RWPE1 (cell line): ENCODE data around the gene IKBKE.

Experiments
- CTCF ChIA-PET: fragments of 350-600 bp; sonication (Branson Sonifier 250); formaldehyde crosslinking; extraction: SDS; loops from one replicate; lab custom pipeline; 2021; lab: Yijun Ruan, JAX
- POLR2A ChIA-PET: fragments of 400-600 bp; formaldehyde crosslinking; extraction: SDS; loops from one replicate; lab custom pipeline; 2020; ENCODE audit warnings: antibody characterized with exemption; ENCODE audit not compliant: low non-redundant PET; lab: Yijun Ruan, JAX
- DNase-seq: peaks from one replicate; pipeline ENCODE4 v3.0.0; 2012; ENCODE audit warnings: low spot score
- H3K27ac ChIP-seq: fragments of 450-650 bp; 2 replicates; pipeline ENCODE4 v1.5.1; 2017
- TF ChIP-seq, protein P1 (sequence below): fragments of 450-650 bp; conservative IDR thresholded peaks from 2 replicates; pipeline ENCODE4 v1.5.1; 2017; ENCODE audit warnings: low read depth, mild to moderate bottlenecking

Gene IKBKE

GRCh38 chr1:206537141-206537540 is 66.9 kb downstream of the IKBKE start:
- H3K27ac ChIP-seq = no peak overlapping the region
- DNase-seq = no peak
- POLR2A ChIA-PET = interaction anchor here (0.7 kb wide), 1 partner anchor 39 kb away, joined by 5 read pairs; no protein-coding TSS in a partner anchor
- TF ChIP-seq, protein P1, sequence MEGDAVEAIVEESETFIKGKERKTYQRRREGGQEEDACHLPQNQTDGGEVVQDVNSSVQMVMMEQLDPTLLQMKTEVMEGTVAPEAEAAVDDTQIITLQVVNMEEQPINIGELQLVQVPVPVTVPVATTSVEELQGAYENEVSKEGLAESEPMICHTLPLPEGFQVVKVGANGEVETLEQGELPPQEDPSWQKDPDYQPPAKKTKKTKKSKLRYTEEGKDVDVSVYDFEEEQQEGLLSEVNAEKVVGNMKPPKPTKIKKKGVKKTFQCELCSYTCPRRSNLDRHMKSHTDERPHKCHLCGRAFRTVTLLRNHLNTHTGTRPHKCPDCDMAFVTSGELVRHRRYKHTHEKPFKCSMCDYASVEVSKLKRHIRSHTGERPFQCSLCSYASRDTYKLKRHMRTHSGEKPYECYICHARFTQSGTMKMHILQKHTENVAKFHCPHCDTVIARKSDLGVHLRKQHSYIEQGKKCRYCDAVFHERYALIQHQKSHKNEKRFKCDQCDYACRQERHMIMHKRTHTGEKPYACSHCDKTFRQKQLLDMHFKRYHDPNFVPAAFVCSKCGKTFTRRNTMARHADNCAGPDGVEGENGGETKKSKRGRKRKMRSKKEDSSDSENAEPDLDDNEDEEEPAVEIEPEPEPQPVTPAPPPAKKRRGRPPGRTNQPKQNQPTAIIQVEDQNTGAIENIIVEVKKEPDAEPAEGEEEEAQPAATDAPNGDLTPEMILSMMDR = no peak
- CTCF ChIA-PET = interaction anchor here (0.5 to 2.3 kb wide), 5 partner anchors 8 to 511 kb away, joined by 3 to 28 read pairs (median 4); no protein-coding TSS in a partner anchor

GRCh38 chr1:206538086-206538770 is 68.0 kb downstream of the IKBKE start:
- no peak for DNase-seq
- H3K27ac ChIP-seq = peak overlapping the region; percentile 22
- TF ChIP-seq, protein P1 = no peak
- ChIA-PET POLR2A (no interaction called here), CTCF (no interaction called here)

DNA sequence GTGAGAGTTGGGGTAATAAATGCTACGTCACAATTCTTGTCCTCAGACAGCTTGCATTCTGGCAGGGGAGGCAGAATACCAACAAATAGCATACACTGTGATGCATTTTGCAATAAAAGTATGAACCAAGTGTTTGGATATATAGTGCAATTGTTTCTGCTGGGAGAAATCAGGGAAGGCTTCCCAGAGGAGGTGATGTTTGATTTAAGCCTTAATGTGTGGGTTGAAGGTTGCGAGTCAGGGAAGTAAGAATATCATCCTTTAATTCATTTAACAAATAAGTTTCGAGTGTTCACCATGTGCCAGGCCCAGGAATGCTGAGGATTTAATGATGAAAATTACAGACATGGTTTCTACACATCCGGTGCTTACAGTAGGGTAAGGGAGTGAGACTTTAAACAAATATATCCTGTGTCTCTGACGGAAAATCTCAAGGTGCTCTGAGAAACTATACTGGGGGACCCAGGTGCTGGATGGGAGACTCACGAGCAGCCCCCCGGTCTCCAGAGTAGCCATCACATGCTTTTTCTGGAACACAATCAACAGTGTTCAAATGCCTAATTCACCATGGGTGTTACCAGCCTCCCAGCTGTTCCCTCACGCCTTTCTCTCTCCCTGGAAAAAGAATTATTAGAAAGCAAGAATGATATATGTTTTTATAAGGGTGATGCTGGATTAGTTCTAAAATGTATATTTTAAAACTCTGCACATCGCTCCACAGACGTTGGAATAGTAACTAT is 68.8 kb downstream of the IKBKE start:
- TF ChIP-seq, protein P1 = no peak
- ChIA-PET CTCF (no interaction called here), POLR2A (no interaction called here)
- no peak overlapping the region for H3K27ac ChIP-seq
- DNase-seq = no peak

GRCh38 chr1:206540044-206540780 is 69.9 kb downstream of the IKBKE start:
- CTCF ChIA-PET = interaction anchor here (0.9 to 1.1 kb wide), 4 partner anchors 12 to 72 kb away, joined by 3 to 5 read pairs (median 3); partner anchors contain the start of gene EIF2D
- POLR2A ChIA-PET = no interaction called here
- no peak for DNase-seq
- H3K27ac ChIP-seq = peak overlapping the region; percentile 78
- TF ChIP-seq, protein P1 = no peak

DNA sequence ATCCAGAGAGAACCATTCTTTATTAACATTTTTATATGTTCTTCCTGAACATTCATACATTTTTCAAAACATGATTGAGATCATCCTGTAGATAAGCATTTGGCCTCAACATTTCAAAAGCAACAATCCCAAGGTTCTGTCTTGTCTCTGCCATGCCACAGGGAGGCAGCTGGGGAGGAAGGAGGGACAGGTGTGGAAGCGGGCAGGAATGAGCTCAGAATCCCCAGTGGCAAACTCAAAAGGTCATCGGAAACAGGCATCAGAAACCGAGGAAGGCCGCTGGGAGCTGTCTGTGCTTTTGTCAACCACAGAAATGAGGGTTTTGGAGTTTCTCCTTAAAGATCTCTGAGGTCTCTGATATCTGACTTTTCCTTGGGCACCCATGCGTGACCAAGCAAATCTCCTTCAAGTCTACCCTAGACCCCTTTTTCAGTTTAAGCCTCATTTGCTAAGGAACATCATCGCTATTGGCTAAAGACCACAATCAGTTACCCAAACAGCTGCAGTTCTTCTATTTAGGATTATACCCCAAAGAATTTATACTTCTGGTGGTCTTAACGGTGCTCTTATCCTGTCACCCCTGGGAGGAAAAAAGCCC is 71.1 kb downstream of the IKBKE start:
- TF ChIP-seq, protein P1 = no peak
- ChIA-PET POLR2A (no interaction called here), CTCF (interaction anchor here (0.6 to 0.9 kb wide), 3 partner anchors 42 to 71 kb away, joined by 3 to 4 read pairs (median 3); no protein-coding TSS in a partner anchor)
- H3K27ac ChIP-seq = peak overlapping the region; percentile 78
- DNase-seq = no peak
